ENCODE measurements around the gene F2.

GRCh38 chr11:46747150-46747549 lies 28.1 kb downstream of the F2 start:
- TF ChIP-seq POLR2A (IDR thresholded peaks at IDR 0.05) (no peak), CTCF (IDR thresholded peaks at IDR 0.05) (no peak), POLR2AphosphoS5 (IDR thresholded peaks at IDR 0.05) (no peak)

Measured in transverse colon (tissue), 4 donors.